ENCODE results near the gene C6orf136. TPM values are rescaled to one million over a fixed set of nuclear protein-coding genes. Genes with fewer than 3 reads are reported as not detected.

The C6orf136 gene
- total and polyA plus RNA-seq, 9 of the 15 experiments (the other 6 are each of a cell fraction or from before 2014, with no cell fraction given) = 14.1 to 63.1 (median 18.4) TPM

GRCh38 chr6:30626484-30627366, 20.2 kb upstream of the C6orf136 start, which contains the start of gene ATAT1 (continued):
- TF ChIP-seq REST (IDR thresholded peaks at IDR 0.05; ENCODE audit: borderline replicate concordance) (no peak), REST (CRISPR knock-in tag; IDR thresholded peaks at IDR 0.05; ENCODE audit: low read depth) (peak; percentile 51; the same call in 1 of the 2 replicates), E2F8 (IDR thresholded peaks at IDR 0.05; ENCODE audit: low read depth, partially characterized antibody) (no peak), THRAP3 (IDR thresholded peaks at IDR 0.05; ENCODE audit: borderline replicate concordance) (peak; percentile 73; the same call in 1 of the 2 replicates), RBM39 (optimal IDR thresholded peaks at IDR 0.05; ENCODE audit: low read depth, low read length) (peak; percentile 30), ZNF444 (CRISPR knock-in tag; IDR thresholded peaks at IDR 0.05) (peak; percentile 50; the same call in 1 of the 2 replicates), ZNF561 (CRISPR knock-in tag; conservative IDR thresholded peaks at IDR 0.05) (no peak), THAP7 (CRISPR knock-in tag; IDR thresholded peaks at IDR 0.05) (no peak; the same call in 1 of the 2 replicates), SAP30 (IDR thresholded peaks at IDR 0.05; ENCODE audit: borderline replicate concordance, insufficient read depth, low read depth, low read length, poor library complexity, severe bottlenecking) (peak; percentile 60), NR2C1 (IDR thresholded peaks at IDR 0.05) (peak; percentile 94), NR2C1 (tag; IDR thresholded peaks at IDR 0.05) (peak; percentile 96), POLR2B (IDR thresholded peaks at IDR 0.05; ENCODE audit: low read depth, partially characterized antibody) (peak; percentile 75), MTA3 (IDR thresholded peaks at IDR 0.05; ENCODE audit: borderline replicate concordance) (no peak)

All from K562 (cell line).